Neural cell (in vitro differentiated cells): ENCODE results near the gene KLK11. TPM values are rescaled to one million over a fixed set of nuclear protein-coding genes. Genes with fewer than 3 reads are reported as not detected.

Experiments
- H2AFZ ChIP-seq: fragments of 200-600, 300-800 bp; sonication (generic), shearing (Covaris generic); 2 replicates; pipeline ENCODE4 v1.6.0; 2014; ENCODE audit warnings: low read depth, mild to moderate bottlenecking, antibody characterized with exemption, low read length, moderate library complexity
- H3F3A ChIP-seq: fragments of 200-600 bp; shearing (Covaris generic); 2 replicates; pipeline ENCODE4 v1.6.1; 2016; ENCODE audit warnings: mild to moderate bottlenecking, moderate library complexity, mixed read lengths, antibody characterized with exemption, low read length; ENCODE audit not compliant: insufficient read depth, poor library complexity, severe bottlenecking
- H3K27ac ChIP-seq: fragments of 200-600, 300-800 bp; sonication (generic), shearing (Covaris generic); 2 replicates; pipeline ENCODE4 v1.5.1; 2014; ENCODE audit warnings: mild to moderate bottlenecking, low read length, moderate library complexity
- H3K27me3 ChIP-seq: fragments of 300-800, 200-600 bp; sonication (generic), shearing (Covaris generic); 2 replicates; pipeline ENCODE4 v1.6.0; 2014; ENCODE audit warnings: mild to moderate bottlenecking, low read depth, low read length, moderate library complexity; ENCODE audit not compliant: insufficient read depth
- H3K36me3 ChIP-seq: fragments of 300-800, 200-600 bp; sonication (generic), shearing (Covaris generic); 2 replicates; pipeline ENCODE4 v1.5.1; 2014; ENCODE audit warnings: mild to moderate bottlenecking, antibody characterized with exemption, low read length, moderate library complexity; ENCODE audit not compliant: insufficient read depth
- H3K4me2 ChIP-seq: fragments of 300-800, 200-600 bp; sonication (generic), shearing (Covaris generic); 2 replicates; pipeline ENCODE4 v1.6.0; 2014; ENCODE audit warnings: mild to moderate bottlenecking, low read length
- H3K4me3 ChIP-seq: fragments of 300-800, 200-600 bp; sonication (generic), shearing (Covaris generic); 2 replicates; pipeline ENCODE4 v1.5.1; 2014; ENCODE audit warnings: mild to moderate bottlenecking, low read length, moderate library complexity
- H3K79me2 ChIP-seq: fragments of 200-600 bp; shearing (Covaris generic); replicated peaks from 2 replicates; pipeline ENCODE4 v1.6.0; 2014; ENCODE audit warnings: mild to moderate bottlenecking, low read length, moderate library complexity; ENCODE audit not compliant: insufficient read depth
- H3K9ac ChIP-seq: fragments of 300-800, 200-600 bp; sonication (generic), shearing (Covaris generic); 2 replicates; pipeline ENCODE4 v1.6.1; 2016; ENCODE audit warnings: mild to moderate bottlenecking, low read length, mixed read lengths
- H3K9me2 ChIP-seq: fragments of 200-600 bp; shearing (Covaris generic); 2 replicates; pipeline ENCODE4 v1.6.1; 2016; ENCODE audit warnings: mild to moderate bottlenecking, low read length, mixed read lengths; ENCODE audit not compliant: insufficient read depth
- H3K9me3 ChIP-seq: fragments of 200-600, 300-800 bp; sonication (generic), shearing (Covaris generic); 2 replicates; pipeline ENCODE4 v1.6.1; 2016; ENCODE audit warnings: mild to moderate bottlenecking, mixed run types, low read length, moderate library complexity, mixed read lengths
- H4K20me1 ChIP-seq: fragments of 200-600 bp; shearing (Covaris generic); 2 replicates; pipeline ENCODE4 v1.6.1; 2016; ENCODE audit warnings: mild to moderate bottlenecking, mixed run types; ENCODE audit not compliant: insufficient read depth
- CTCF ChIP-seq: fragments of 450-650 bp; IDR thresholded peaks from 2 replicates; pipeline ENCODE4 v1.5.1; 2014; ENCODE audit warnings: antibody characterized with exemption, mild to moderate bottlenecking, moderate library complexity; ENCODE audit not compliant: poor library complexity, severe bottlenecking
- EP300 ChIP-seq: fragments of 450-650 bp; conservative IDR thresholded peaks from 2 replicates; pipeline ENCODE4 v1.6.1; 2014; ENCODE audit warnings: antibody characterized with exemption, mild to moderate bottlenecking, moderate library complexity; ENCODE audit not compliant: poor library complexity, severe bottlenecking
- EZH2 ChIP-seq: fragments of 200-600, 300-800 bp; shearing (Covaris generic), sonication (generic); IDR thresholded peaks from 2 replicates; pipeline ENCODE4 v1.6.1; 2014; ENCODE audit warnings: antibody characterized with exemption, low read length, borderline replicate concordance, mild to moderate bottlenecking; ENCODE audit not compliant: insufficient read depth, poor library complexity, severe bottlenecking
- MXI1 ChIP-seq: fragments of 450-650 bp; conservative IDR thresholded peaks from 2 replicates; pipeline ENCODE4 v1.6.1; 2014; ENCODE audit warnings: antibody characterized with exemption, mild to moderate bottlenecking; ENCODE audit not compliant: poor library complexity, severe bottlenecking
- POLR2AphosphoS5 ChIP-seq: IDR thresholded peaks from 2 replicates; pipeline ENCODE4 v1.6.1; 2012
- RAD21 ChIP-seq: fragments of 450-650 bp; conservative IDR thresholded peaks from 2 replicates; pipeline ENCODE4 v1.6.1; 2014; ENCODE audit warnings: antibody characterized with exemption, mild to moderate bottlenecking, moderate library complexity
- REST ChIP-seq: IDR thresholded peaks from 2 replicates; pipeline ENCODE4 v1.6.1; 2012; ENCODE audit warnings: borderline replicate concordance
- SMC3 ChIP-seq: fragments of 450-650 bp; conservative IDR thresholded peaks from 2 replicates; pipeline ENCODE4 v1.6.1; 2014; ENCODE audit warnings: antibody characterized with exemption, mild to moderate bottlenecking, moderate library complexity; ENCODE audit not compliant: poor library complexity
- TAF1 ChIP-seq: IDR thresholded peaks from 2 replicates; pipeline ENCODE4 v1.6.1; 2012; ENCODE audit warnings: low read depth
- polyA plus RNA-seq: library from polyadenylated mRNA; depleted of rRNA; stranded (reverse); fragments of >200 nt; gene quantifications from 2 replicates; pipeline ENCODE4 v1.2.3, GENCODE V29; 2014

Gene KLK11
- polyA plus RNA-seq, 1 donor from 2014 or later, result not detected

- H3K27ac ChIP-seq, result no peak overlapping the region
- no peak overlapping the region for H3K4me2 ChIP-seq
- no peak overlapping the region for H3K9ac ChIP-seq
- H3F3A ChIP-seq, result no peaks in the 10 kb centered on the region
- no peaks in the 10 kb centered on the region for H3K9me2 ChIP-seq
- H2AFZ ChIP-seq, result no peak overlapping the region
- no peak overlapping the region for H3K4me3 ChIP-seq
- H3K79me2 ChIP-seq, result no peaks in the 10 kb centered on the region
- peaks cover 7% of the 10 kb centered on the region for H3K9me3 ChIP-seq
- no peaks in the 10 kb centered on the region for H4K20me1 ChIP-seq
- TF ChIP-seq REST (no peak), RAD21 (no peak), EZH2 (no peak), MXI1 (no peak), SMC3 (no peak), TAF1 (no peak), POLR2AphosphoS5 (no peak), CTCF (no peak), EP300 (no peak)
- H3K36me3 ChIP-seq, result no peaks in the 10 kb centered on the region
- peaks cover under 1% of the 10 kb centered on the region for H3K27me3 ChIP-seq
Observed at GRCh38 chr19:51071095-51071405, 44.6 kb upstream of the KLK11 start.

- Histone ChIP-seq H4K20me1 (no peaks in the 10 kb centered on the region), H3K9me3 (peaks cover 7% of the 10 kb centered on the region), H3K27me3 (peaks cover 5% of the 10 kb centered on the region), H3K27ac (no peak overlapping the region), H3K79me2 (no peaks in the 10 kb centered on the region), H3K36me3 (no peaks in the 10 kb centered on the region), H3K9ac (no peak overlapping the region), H3K9me2 (no peaks in the 10 kb centered on the region), H2AFZ (no peak overlapping the region), H3K4me3 (no peak overlapping the region), H3F3A (no peaks in the 10 kb centered on the region), H3K4me2 (no peak overlapping the region)
- TF ChIP-seq TAF1 (no peak), CTCF (no peak), EP300 (no peak)
Observed at GRCh38 chr19:51070334-51071094, 44.1 kb upstream of the KLK11 start.
